ENCODE data around the gene HSPE1. TPM values are rescaled to one million over a fixed set of nuclear protein-coding genes. Genes with fewer than 3 reads are reported as not detected.

HSPE1 gene
- polyA plus RNA-seq, 3 donors = 312 to 330 (median 325) TPM

Other genes starting within 250 kb of the HSPE1 start
- 10 to 100 TPM in 1 of 3 donors, 1 to 10 TPM in 2; 9.6 to 10.5 (median 9.8) TPM for gene ANKRD44, start 189.6 kb upstream of the HSPE1 start, polyA plus RNA-seq (ENCODE audit: insufficient read length in 3 of 3)
- 100 to 1,000 TPM; 625 to 703 (median 690) TPM for gene SF3B1, start 65.4 kb upstream of the HSPE1 start, polyA plus RNA-seq (ENCODE audit: insufficient read length in 3 of 3)
- gene COQ10B, start 46.8 kb upstream of the HSPE1 start, polyA plus RNA-seq (ENCODE audit: insufficient read length in 3 of 3) = 10 to 100 TPM; 20.6 to 20.8 (median 20.8) TPM
- gene HSPD1, start 539 bp upstream of the HSPE1 start, polyA plus RNA-seq (ENCODE audit: insufficient read length in 3 of 3) = 100 to 1,000 TPM; 650 to 685 (median 650) TPM
- 10 to 100 TPM; 47.0 to 58.3 (median 57.9) TPM for gene MOB4, start 15.7 kb downstream of the HSPE1 start, polyA plus RNA-seq (ENCODE audit: insufficient read length in 3 of 3)
- gene RFTN2, start 175.2 kb downstream of the HSPE1 start, polyA plus RNA-seq (ENCODE audit: insufficient read length in 3 of 3) = 10 to 100 TPM; 19.2 to 24.8 (median 21.4) TPM
- gene MARS2, start 205.0 kb downstream of the HSPE1 start, polyA plus RNA-seq (ENCODE audit: insufficient read length in 3 of 3) = 1 to 10 TPM; 7.1 to 8.1 (median 7.9) TPM